Measurements from ENCODE around the gene HAO1. TPM values are rescaled to one million over a fixed set of nuclear protein-coding genes. Genes with fewer than 3 reads are reported as not detected.

Gene HAO1
- total RNA-seq, 1 donor from 2014 or later = not detected

GRCh38 chr20:7924692-7925091, 15.6 kb downstream of the HAO1 start:
- TF ChIP-seq CTCF (IDR thresholded peaks at IDR 0.05; ENCODE audit: unreplicated experiment) = no peak
- H3K4me1 Mint-ChIP-seq (ENCODE audit: unreplicated experiment) = no peaks in the 10 kb centered on the region
- H3K4me3 Mint-ChIP-seq (ENCODE audit: unreplicated experiment) = no peak overlapping the region
- H3K9me3 Mint-ChIP-seq (ENCODE audit: unreplicated experiment) = no peaks in the 10 kb centered on the region
- H3K27me3 Mint-ChIP-seq (ENCODE audit: unreplicated experiment) = no peaks in the 10 kb centered on the region
- no peaks in the 10 kb centered on the region for H3K36me3 Mint-ChIP-seq (ENCODE audit: low read depth, unreplicated experiment)
- H3K27ac Mint-ChIP-seq (ENCODE audit: unreplicated experiment) = no peak overlapping the region
- no peak for DNase-seq (ENCODE audit: low spot score)

DNA sequence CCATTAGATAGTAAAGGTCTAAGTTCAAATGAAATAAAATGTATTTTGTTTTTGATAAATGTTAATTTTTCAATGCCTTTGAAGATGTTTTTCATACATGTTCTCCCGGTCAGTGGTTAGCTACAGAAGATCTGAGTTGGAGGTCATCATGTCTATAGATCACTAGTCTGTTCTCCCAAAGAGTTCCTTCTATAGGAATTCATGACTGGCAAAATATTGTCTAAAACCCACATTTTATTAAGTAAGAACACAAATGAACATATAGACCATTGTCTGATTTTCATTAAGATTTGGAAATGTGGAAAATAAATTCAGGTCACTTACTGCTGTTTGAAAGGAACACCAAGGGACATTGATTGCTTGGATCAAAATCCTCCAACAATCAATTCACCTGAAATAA, 23.6 kb downstream of the HAO1 start:
- Mint-ChIP-seq H3K9me3 (ENCODE audit: unreplicated experiment) (no peaks in the 10 kb centered on the region), H3K4me3 (ENCODE audit: unreplicated experiment) (no peak overlapping the region), H3K27me3 (ENCODE audit: unreplicated experiment) (no peaks in the 10 kb centered on the region), H3K27ac (ENCODE audit: unreplicated experiment) (no peak overlapping the region), H3K4me1 (ENCODE audit: unreplicated experiment) (peaks cover 12% of the 10 kb centered on the region), H3K36me3 (ENCODE audit: low read depth, unreplicated experiment) (no peaks in the 10 kb centered on the region)
- TF ChIP-seq CTCF (IDR thresholded peaks at IDR 0.05; ENCODE audit: unreplicated experiment) = no peak
- no peak for DNase-seq (ENCODE audit: low spot score)

DNA sequence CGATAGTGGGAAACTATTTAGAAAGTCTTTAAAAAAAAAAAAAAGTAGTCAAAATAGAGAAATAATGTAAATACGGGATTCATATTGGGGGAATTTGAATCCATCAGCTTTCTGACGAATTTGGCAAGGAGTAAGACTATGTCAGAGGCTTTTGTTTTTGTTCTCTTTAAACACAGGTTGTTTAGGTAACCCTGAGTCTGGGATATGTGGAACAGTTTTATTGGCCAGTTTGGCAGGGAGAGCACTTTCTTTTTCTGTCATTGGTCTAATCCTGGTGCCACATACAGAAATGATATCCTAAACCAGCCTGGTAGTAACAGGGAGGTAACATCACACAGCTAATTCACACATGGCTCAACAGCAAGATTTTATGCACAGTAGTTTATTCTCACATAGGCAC, 27.7 kb downstream of the HAO1 start:
- Mint-ChIP-seq H3K9me3 (ENCODE audit: unreplicated experiment) (no peaks in the 10 kb centered on the region), H3K27me3 (ENCODE audit: unreplicated experiment) (no peaks in the 10 kb centered on the region), H3K4me1 (ENCODE audit: unreplicated experiment) (peaks cover 15% of the 10 kb centered on the region), H3K36me3 (ENCODE audit: low read depth, unreplicated experiment) (no peaks in the 10 kb centered on the region), H3K4me3 (ENCODE audit: unreplicated experiment) (no peak overlapping the region), H3K27ac (ENCODE audit: unreplicated experiment) (peak overlapping the region; percentile 33)
- TF ChIP-seq CTCF (IDR thresholded peaks at IDR 0.05; ENCODE audit: unreplicated experiment) = no peak
- no peak for DNase-seq (ENCODE audit: low spot score)

DNA sequence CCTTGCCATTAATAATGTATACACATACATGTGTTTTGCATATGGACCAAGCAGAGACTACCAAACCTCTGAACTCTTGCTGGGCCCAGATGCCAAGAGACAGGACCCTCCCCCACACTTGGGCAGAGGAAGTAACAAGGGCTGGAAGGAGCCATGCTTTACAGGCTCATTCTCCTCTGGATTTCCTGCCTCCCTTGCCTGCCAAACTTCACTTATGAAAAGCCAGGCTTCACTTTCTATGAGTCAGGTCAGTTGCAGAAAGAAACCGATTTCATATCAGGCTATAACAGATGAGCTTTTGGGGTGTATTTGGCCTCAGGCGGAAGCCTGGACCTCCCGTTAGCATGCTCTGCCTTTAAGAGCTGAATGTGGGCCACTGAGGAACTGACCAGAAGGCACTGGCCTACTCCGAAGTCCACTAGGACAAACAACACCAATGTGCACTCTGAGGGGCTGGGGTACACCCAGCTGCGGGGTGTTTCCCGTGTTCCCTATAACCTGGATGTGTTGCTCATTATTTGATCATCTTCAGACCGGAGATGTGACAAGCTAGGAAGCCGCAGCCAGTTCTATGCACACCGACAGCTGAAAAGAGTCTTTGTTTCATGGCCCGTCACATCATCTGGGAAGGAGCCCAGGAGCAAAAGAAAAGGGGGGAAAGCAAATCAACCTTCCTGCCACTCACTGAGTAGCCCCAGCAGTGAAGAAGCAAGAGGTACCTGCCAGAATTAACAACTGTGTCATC, 28.5 kb downstream of the HAO1 start:
- peak overlapping the region; percentile 62 for H3K27ac Mint-ChIP-seq (ENCODE audit: unreplicated experiment)
- H3K9me3 Mint-ChIP-seq (ENCODE audit: unreplicated experiment) = no peaks in the 10 kb centered on the region
- TF ChIP-seq CTCF (IDR thresholded peaks at IDR 0.05; ENCODE audit: unreplicated experiment) = no peak
- DNase-seq (ENCODE audit: low spot score) = no peak
- no peaks in the 10 kb centered on the region for H3K36me3 Mint-ChIP-seq (ENCODE audit: low read depth, unreplicated experiment)
- H3K27me3 Mint-ChIP-seq (ENCODE audit: unreplicated experiment) = no peaks in the 10 kb centered on the region
- peaks cover 15% of the 10 kb centered on the region for H3K4me1 Mint-ChIP-seq (ENCODE audit: unreplicated experiment)
- H3K4me3 Mint-ChIP-seq (ENCODE audit: unreplicated experiment) = no peak overlapping the region

DNA sequence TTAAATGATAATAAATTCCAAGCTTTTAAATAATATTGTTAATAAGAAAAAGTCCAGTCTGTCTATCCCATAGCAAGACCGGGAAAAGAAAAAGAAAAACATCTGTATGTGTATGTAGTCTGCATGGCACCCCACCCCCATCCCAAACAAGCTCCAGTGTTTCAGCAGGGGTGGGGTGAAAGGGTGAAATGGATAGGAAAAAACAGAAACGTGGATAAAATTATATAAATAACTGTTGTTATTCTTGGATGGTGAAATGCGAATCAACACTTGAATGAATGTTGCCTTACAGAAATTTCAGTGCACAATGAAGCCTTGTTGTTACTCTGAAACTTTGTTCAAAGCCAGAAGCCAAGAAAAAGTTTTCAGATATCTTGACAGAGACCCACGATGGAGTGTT, 31.4 kb downstream of the HAO1 start:
- H3K36me3 Mint-ChIP-seq (ENCODE audit: low read depth, unreplicated experiment) = no peaks in the 10 kb centered on the region
- H3K4me3 Mint-ChIP-seq (ENCODE audit: unreplicated experiment) = no peak overlapping the region
- H3K27ac Mint-ChIP-seq (ENCODE audit: unreplicated experiment) = no peak overlapping the region
- DNase-seq (ENCODE audit: low spot score) = no peak
- no peaks in the 10 kb centered on the region for H3K9me3 Mint-ChIP-seq (ENCODE audit: unreplicated experiment)
- peaks cover 15% of the 10 kb centered on the region for H3K4me1 Mint-ChIP-seq (ENCODE audit: unreplicated experiment)
- TF ChIP-seq CTCF (IDR thresholded peaks at IDR 0.05; ENCODE audit: unreplicated experiment) = no peak
- H3K27me3 Mint-ChIP-seq (ENCODE audit: unreplicated experiment) = no peaks in the 10 kb centered on the region

Measured in endothelial cell (in vitro differentiated cells).